Measurements from ENCODE around the gene ERC2.

The ERC2 gene

DNA sequence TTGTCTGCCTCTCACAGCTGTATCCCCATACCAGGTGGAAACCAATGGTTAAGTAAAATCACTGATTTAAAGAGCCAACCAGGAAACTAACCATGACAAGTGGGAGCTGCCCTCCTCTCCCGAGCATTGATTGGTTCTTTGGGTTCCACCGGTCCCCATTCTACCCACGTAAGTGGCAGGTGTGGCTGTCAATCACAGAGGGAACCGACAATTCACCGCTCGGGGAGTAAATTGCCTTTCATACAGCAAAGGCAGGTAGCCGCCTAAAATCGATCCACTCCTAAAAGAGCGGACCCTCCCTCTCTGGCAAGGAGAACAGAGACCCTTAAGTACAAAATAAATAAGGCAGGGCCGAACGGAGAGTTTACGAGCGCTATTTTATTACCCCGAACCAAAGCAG, 1.2 kb downstream of the ERC2 start:
- no peak for DNase-seq (ENCODE audit: low read depth)
- TF ChIP-seq, protein P1, sequence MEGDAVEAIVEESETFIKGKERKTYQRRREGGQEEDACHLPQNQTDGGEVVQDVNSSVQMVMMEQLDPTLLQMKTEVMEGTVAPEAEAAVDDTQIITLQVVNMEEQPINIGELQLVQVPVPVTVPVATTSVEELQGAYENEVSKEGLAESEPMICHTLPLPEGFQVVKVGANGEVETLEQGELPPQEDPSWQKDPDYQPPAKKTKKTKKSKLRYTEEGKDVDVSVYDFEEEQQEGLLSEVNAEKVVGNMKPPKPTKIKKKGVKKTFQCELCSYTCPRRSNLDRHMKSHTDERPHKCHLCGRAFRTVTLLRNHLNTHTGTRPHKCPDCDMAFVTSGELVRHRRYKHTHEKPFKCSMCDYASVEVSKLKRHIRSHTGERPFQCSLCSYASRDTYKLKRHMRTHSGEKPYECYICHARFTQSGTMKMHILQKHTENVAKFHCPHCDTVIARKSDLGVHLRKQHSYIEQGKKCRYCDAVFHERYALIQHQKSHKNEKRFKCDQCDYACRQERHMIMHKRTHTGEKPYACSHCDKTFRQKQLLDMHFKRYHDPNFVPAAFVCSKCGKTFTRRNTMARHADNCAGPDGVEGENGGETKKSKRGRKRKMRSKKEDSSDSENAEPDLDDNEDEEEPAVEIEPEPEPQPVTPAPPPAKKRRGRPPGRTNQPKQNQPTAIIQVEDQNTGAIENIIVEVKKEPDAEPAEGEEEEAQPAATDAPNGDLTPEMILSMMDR (IDR thresholded peaks at IDR 0.05; ENCODE audit: control insufficient read depth, insufficient read depth, low read depth, low read length, missing control alignments): no peak
- H3K4me3 ChIP-seq (ENCODE audit: control insufficient read depth, low read depth, low read length): no peak overlapping the region

DNA sequence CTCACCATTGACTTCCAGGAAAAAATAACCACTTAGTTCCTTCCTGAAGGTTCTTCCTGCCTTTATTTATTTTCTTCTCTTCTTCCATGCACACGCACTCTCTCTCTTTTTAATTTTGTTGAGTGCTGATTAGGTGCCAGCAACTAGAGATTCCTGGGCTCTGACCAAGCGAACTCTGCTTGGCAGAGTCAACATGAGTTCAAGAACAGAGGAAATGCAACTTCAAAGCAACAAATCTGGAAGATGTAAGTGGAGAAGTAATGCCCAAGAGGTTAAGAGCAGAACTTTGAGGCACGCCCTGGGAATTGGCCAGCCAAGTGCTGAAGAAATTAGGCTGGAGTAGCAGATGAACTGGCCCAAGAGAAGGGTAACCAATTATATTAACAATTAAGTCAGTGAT, 8.5 kb downstream of the ERC2 start:
- H3K4me3 ChIP-seq (ENCODE audit: control insufficient read depth, low read depth, low read length): no peak overlapping the region
- no peak for DNase-seq (ENCODE audit: low read depth)
- TF ChIP-seq, protein P1 (IDR thresholded peaks at IDR 0.05; ENCODE audit: control insufficient read depth, insufficient read depth, low read depth, low read length, missing control alignments): no peak

DNA sequence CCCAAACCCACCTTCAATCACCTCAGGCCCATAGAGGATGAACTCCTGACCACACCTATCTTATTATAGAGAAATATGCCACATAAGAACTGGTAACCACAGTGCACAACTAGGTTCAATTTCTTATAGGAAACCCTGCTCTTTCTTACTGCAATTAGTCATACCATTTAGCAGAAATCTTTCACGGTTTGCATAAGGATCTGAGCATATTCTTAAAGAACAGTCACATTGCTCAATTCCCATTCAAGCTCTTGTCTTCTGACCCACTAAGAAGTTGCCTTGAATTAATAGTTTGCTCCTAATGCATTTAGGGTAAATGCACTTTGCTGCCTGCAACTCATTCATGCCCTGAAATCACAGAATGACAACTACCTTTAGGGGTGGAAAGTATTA, 9.2 kb downstream of the ERC2 start:
- DNase-seq (ENCODE audit: low read depth): no peak
- TF ChIP-seq, protein P1 (IDR thresholded peaks at IDR 0.05; ENCODE audit: control insufficient read depth, insufficient read depth, low read depth, low read length, missing control alignments): no peak
- no peak overlapping the region for H3K4me3 ChIP-seq (ENCODE audit: control insufficient read depth, low read depth, low read length)

DNA sequence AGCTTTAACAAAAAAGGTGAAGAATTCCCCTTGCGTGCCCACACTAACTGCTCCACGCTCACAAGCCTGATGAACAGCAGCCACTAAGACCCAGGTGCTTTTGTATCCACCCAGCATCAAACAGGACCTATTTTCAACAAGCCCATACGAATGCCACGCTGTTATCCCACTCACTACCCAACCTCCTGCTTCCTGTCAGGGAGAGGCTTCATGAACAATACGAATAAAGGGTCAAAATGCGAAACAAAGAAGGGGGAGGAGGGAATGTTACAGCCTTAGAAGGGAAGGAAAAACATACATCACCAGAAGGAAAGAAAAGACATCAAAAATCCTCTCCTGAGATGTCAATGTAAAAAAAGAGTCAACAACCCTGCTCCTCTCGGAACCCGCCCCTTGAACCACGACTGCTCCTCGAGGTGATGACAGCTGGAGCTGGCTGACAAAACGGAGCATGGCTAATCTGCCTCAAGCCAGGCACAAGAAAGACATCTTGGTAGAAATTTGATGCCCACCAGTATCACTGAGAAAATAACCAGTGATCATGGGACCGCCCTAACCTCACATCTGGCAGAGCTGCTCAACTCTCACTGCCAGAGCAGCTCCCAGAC, 9.7 kb downstream of the ERC2 start:
- no peak for DNase-seq (ENCODE audit: low read depth)
- TF ChIP-seq, protein P1 (IDR thresholded peaks at IDR 0.05; ENCODE audit: control insufficient read depth, insufficient read depth, low read depth, low read length, missing control alignments): no peak
- no peak overlapping the region for H3K4me3 ChIP-seq (ENCODE audit: control insufficient read depth, low read depth, low read length)

DNA sequence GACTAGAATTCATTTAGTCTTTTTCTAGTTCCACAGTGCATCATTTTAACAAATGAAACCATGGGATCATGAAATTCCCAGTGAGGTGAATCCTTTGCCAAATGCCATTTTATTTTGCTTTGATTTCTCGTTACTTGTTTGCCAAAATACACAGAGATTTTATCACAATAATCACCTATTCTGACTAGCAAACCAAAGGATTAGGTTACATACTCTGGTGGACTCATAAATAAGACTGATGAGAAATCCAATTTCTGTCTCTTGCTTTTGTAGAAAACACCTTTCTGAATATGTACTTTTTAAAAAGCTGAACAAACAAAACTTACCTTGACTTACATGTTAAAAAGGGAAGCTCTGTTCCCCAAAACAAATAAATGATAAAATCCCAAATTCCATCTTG, 12.2 kb downstream of the ERC2 start:
- DNase-seq (ENCODE audit: low read depth): no peak
- no peak overlapping the region for H3K4me3 ChIP-seq (ENCODE audit: control insufficient read depth, low read depth, low read length)
- TF ChIP-seq, protein P1 (IDR thresholded peaks at IDR 0.05; ENCODE audit: control insufficient read depth, insufficient read depth, low read depth, low read length, missing control alignments): no peak

DNA sequence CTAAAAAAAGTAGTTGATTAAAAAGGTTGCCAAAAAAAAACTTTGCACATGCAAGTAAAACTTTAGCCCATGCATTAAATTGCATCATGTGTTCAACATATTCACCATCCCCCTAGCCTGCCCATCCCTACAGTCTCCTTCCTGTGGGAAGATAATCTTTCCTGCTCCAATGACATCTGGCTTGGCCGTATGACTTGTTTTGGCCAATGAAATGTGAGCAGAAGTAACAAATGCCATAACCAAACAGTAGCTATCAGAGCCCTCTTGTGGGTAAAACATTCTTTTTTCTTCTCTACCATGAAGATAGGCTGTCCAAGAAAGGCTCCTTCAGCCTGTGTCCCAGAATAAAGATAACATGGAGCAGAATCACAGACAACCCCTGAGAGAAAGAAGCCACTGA, 15.3 kb downstream of the ERC2 start:
- no peak for DNase-seq (ENCODE audit: low read depth)
- TF ChIP-seq, protein P1 (IDR thresholded peaks at IDR 0.05; ENCODE audit: control insufficient read depth, insufficient read depth, low read depth, low read length, missing control alignments): no peak
- H3K4me3 ChIP-seq (ENCODE audit: control insufficient read depth, low read depth, low read length): no peak overlapping the region

DNA sequence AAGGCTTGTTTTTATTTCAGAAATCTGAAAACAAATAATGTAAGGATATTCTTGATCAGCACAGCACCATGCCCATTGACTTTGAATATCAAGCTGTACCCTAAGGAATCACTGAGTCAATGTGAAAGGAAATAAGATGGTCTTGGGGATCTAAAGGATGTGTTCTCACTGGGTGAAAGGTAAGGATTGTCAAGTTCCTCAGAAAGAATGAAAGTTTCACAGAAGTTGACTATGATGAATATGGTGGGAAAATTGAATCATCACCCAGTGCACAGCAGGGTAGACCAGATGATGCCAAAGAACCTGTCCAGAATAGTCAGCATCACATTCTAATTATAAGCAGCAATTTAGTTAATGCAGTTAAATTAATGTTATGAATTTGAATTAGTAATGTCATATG, 16.2 kb downstream of the ERC2 start:
- no peak overlapping the region for H3K4me3 ChIP-seq (ENCODE audit: control insufficient read depth, low read depth, low read length)
- DNase-seq (ENCODE audit: low read depth): no peak
- TF ChIP-seq, protein P1 (IDR thresholded peaks at IDR 0.05; ENCODE audit: control insufficient read depth, insufficient read depth, low read depth, low read length, missing control alignments): no peak

All from AG09309 (cell line).